Neural cell (in vitro differentiated cells): Measurements from ENCODE around the gene POGZ. TPM values are rescaled to one million over a fixed set of nuclear protein-coding genes. Genes with fewer than 3 reads are reported as not detected.

ENCODE experiments used
- H2AFZ ChIP-seq: fragments of 200-600, 300-800 bp; sonication (generic), shearing (Covaris generic); 2 replicates; pipeline ENCODE4 v1.6.0; 2014; ENCODE audit warnings: low read depth, mild to moderate bottlenecking, antibody characterized with exemption, low read length, moderate library complexity
- H3F3A ChIP-seq: fragments of 200-600 bp; shearing (Covaris generic); 2 replicates; pipeline ENCODE4 v1.6.1; 2016; ENCODE audit warnings: mild to moderate bottlenecking, moderate library complexity, mixed read lengths, antibody characterized with exemption, low read length; ENCODE audit not compliant: insufficient read depth, poor library complexity, severe bottlenecking
- H3K27ac ChIP-seq: fragments of 200-600, 300-800 bp; sonication (generic), shearing (Covaris generic); 2 replicates; pipeline ENCODE4 v1.5.1; 2014; ENCODE audit warnings: mild to moderate bottlenecking, low read length, moderate library complexity
- H3K27me3 ChIP-seq: fragments of 300-800, 200-600 bp; sonication (generic), shearing (Covaris generic); 2 replicates; pipeline ENCODE4 v1.6.0; 2014; ENCODE audit warnings: mild to moderate bottlenecking, low read depth, low read length, moderate library complexity; ENCODE audit not compliant: insufficient read depth
- H3K36me3 ChIP-seq: fragments of 300-800, 200-600 bp; sonication (generic), shearing (Covaris generic); 2 replicates; pipeline ENCODE4 v1.5.1; 2014; ENCODE audit warnings: mild to moderate bottlenecking, antibody characterized with exemption, low read length, moderate library complexity; ENCODE audit not compliant: insufficient read depth
- H3K4me2 ChIP-seq: fragments of 300-800, 200-600 bp; sonication (generic), shearing (Covaris generic); 2 replicates; pipeline ENCODE4 v1.6.0; 2014; ENCODE audit warnings: mild to moderate bottlenecking, low read length
- H3K4me3 ChIP-seq: fragments of 300-800, 200-600 bp; sonication (generic), shearing (Covaris generic); 2 replicates; pipeline ENCODE4 v1.5.1; 2014; ENCODE audit warnings: mild to moderate bottlenecking, low read length, moderate library complexity
- H3K79me2 ChIP-seq: fragments of 200-600 bp; shearing (Covaris generic); replicated peaks from 2 replicates; pipeline ENCODE4 v1.6.0; 2014; ENCODE audit warnings: mild to moderate bottlenecking, low read length, moderate library complexity; ENCODE audit not compliant: insufficient read depth
- H3K9ac ChIP-seq: fragments of 300-800, 200-600 bp; sonication (generic), shearing (Covaris generic); 2 replicates; pipeline ENCODE4 v1.6.1; 2016; ENCODE audit warnings: mild to moderate bottlenecking, low read length, mixed read lengths
- H3K9me2 ChIP-seq: fragments of 200-600 bp; shearing (Covaris generic); 2 replicates; pipeline ENCODE4 v1.6.1; 2016; ENCODE audit warnings: mild to moderate bottlenecking, low read length, mixed read lengths; ENCODE audit not compliant: insufficient read depth
- H3K9me3 ChIP-seq: fragments of 200-600, 300-800 bp; sonication (generic), shearing (Covaris generic); 2 replicates; pipeline ENCODE4 v1.6.1; 2016; ENCODE audit warnings: mild to moderate bottlenecking, mixed run types, low read length, moderate library complexity, mixed read lengths
- H4K20me1 ChIP-seq: fragments of 200-600 bp; shearing (Covaris generic); 2 replicates; pipeline ENCODE4 v1.6.1; 2016; ENCODE audit warnings: mild to moderate bottlenecking, mixed run types; ENCODE audit not compliant: insufficient read depth
- CTCF ChIP-seq: fragments of 450-650 bp; IDR thresholded peaks from 2 replicates; pipeline ENCODE4 v1.5.1; 2014; ENCODE audit warnings: antibody characterized with exemption, mild to moderate bottlenecking, moderate library complexity; ENCODE audit not compliant: poor library complexity, severe bottlenecking
- EP300 ChIP-seq: fragments of 450-650 bp; conservative IDR thresholded peaks from 2 replicates; pipeline ENCODE4 v1.6.1; 2014; ENCODE audit warnings: antibody characterized with exemption, mild to moderate bottlenecking, moderate library complexity; ENCODE audit not compliant: poor library complexity, severe bottlenecking
- EZH2 ChIP-seq: fragments of 200-600, 300-800 bp; shearing (Covaris generic), sonication (generic); IDR thresholded peaks from 2 replicates; pipeline ENCODE4 v1.6.1; 2014; ENCODE audit warnings: antibody characterized with exemption, low read length, borderline replicate concordance, mild to moderate bottlenecking; ENCODE audit not compliant: insufficient read depth, poor library complexity, severe bottlenecking
- MXI1 ChIP-seq: fragments of 450-650 bp; conservative IDR thresholded peaks from 2 replicates; pipeline ENCODE4 v1.6.1; 2014; ENCODE audit warnings: antibody characterized with exemption, mild to moderate bottlenecking; ENCODE audit not compliant: poor library complexity, severe bottlenecking
- POLR2AphosphoS5 ChIP-seq: IDR thresholded peaks from 2 replicates; pipeline ENCODE4 v1.6.1; 2012
- RAD21 ChIP-seq: fragments of 450-650 bp; conservative IDR thresholded peaks from 2 replicates; pipeline ENCODE4 v1.6.1; 2014; ENCODE audit warnings: antibody characterized with exemption, mild to moderate bottlenecking, moderate library complexity
- SMC3 ChIP-seq: fragments of 450-650 bp; conservative IDR thresholded peaks from 2 replicates; pipeline ENCODE4 v1.6.1; 2014; ENCODE audit warnings: antibody characterized with exemption, mild to moderate bottlenecking, moderate library complexity; ENCODE audit not compliant: poor library complexity
- TAF1 ChIP-seq: IDR thresholded peaks from 2 replicates; pipeline ENCODE4 v1.6.1; 2012; ENCODE audit warnings: low read depth
- polyA plus RNA-seq: library from polyadenylated mRNA; depleted of rRNA; stranded (reverse); fragments of >200 nt; gene quantifications from 2 replicates; pipeline ENCODE4 v1.2.3, GENCODE V29; 2014
- TF ChIP-seq, protein P1 (sequence below): IDR thresholded peaks from 2 replicates; pipeline ENCODE4 v1.6.1; 2012; ENCODE audit warnings: borderline replicate concordance

The POGZ gene
- polyA plus RNA-seq, 1 donor from 2014 or later, result 50.2 TPM

GRCh38 chr1:151455966-151456365 lies 3.3 kb downstream of the POGZ start:
- Histone ChIP-seq H3K36me3 (no peaks in the 10 kb centered on the region), H3K4me2 (no peak overlapping the region)

GRCh38 chr1:151455231-151455630 lies 4.1 kb downstream of the POGZ start:
- Histone ChIP-seq H3K27ac (no peak overlapping the region), H3K79me2 (peaks cover 60% of the 10 kb centered on the region), H3K27me3 (no peaks in the 10 kb centered on the region), H3K4me2 (no peak overlapping the region), H3F3A (no peaks in the 10 kb centered on the region), H3K9me3 (no peaks in the 10 kb centered on the region), H3K4me3 (no peak overlapping the region), H3K36me3 (no peaks in the 10 kb centered on the region), H3K9ac (no peak overlapping the region), H2AFZ (no peak overlapping the region), H4K20me1 (peaks cover 2% of the 10 kb centered on the region), H3K9me2 (no peaks in the 10 kb centered on the region)
- no peak for TF ChIP-seq EP300
- TF ChIP-seq POLR2AphosphoS5, result no peak
- TF ChIP-seq TAF1, result no peak
- no peak for TF ChIP-seq CTCF
- no peak for TF ChIP-seq RAD21
- TF ChIP-seq SMC3, result no peak
- TF ChIP-seq, protein P1, sequence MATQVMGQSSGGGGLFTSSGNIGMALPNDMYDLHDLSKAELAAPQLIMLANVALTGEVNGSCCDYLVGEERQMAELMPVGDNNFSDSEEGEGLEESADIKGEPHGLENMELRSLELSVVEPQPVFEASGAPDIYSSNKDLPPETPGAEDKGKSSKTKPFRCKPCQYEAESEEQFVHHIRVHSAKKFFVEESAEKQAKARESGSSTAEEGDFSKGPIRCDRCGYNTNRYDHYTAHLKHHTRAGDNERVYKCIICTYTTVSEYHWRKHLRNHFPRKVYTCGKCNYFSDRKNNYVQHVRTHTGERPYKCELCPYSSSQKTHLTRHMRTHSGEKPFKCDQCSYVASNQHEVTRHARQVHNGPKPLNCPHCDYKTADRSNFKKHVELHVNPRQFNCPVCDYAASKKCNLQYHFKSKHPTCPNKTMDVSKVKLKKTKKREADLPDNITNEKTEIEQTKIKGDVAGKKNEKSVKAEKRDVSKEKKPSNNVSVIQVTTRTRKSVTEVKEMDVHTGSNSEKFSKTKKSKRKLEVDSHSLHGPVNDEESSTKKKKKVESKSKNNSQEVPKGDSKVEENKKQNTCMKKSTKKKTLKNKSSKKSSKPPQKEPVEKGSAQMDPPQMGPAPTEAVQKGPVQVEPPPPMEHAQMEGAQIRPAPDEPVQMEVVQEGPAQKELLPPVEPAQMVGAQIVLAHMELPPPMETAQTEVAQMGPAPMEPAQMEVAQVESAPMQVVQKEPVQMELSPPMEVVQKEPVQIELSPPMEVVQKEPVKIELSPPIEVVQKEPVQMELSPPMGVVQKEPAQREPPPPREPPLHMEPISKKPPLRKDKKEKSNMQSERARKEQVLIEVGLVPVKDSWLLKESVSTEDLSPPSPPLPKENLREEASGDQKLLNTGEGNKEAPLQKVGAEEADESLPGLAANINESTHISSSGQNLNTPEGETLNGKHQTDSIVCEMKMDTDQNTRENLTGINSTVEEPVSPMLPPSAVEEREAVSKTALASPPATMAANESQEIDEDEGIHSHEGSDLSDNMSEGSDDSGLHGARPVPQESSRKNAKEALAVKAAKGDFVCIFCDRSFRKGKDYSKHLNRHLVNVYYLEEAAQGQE, result no peak
- TF ChIP-seq MXI1, result no peak
- no peak for TF ChIP-seq EZH2

More at GRCh38 chr1:151455966-151456365, 3.3 kb downstream of the POGZ start:
- Histone ChIP-seq H3K79me2 (peaks cover 53% of the 10 kb centered on the region), H2AFZ (no peak overlapping the region), H3K4me3 (peak overlapping the region; percentile 69), H4K20me1 (peaks cover 2% of the 10 kb centered on the region), H3K27ac (no peak overlapping the region), H3F3A (no peaks in the 10 kb centered on the region), H3K9me2 (no peaks in the 10 kb centered on the region), H3K27me3 (no peaks in the 10 kb centered on the region), H3K9ac (no peak overlapping the region), H3K9me3 (no peaks in the 10 kb centered on the region)
- TF ChIP-seq POLR2AphosphoS5 (no peak), EZH2 (no peak), EP300 (no peak), TAF1 (no peak), CTCF (no peak), RAD21 (no peak), MXI1 (no peak), SMC3 (no peak)
- TF ChIP-seq, protein P1, result no peak
